Activated CD8-positive, alpha-beta memory T cell treated with anti-CD3 and anti-CD28 coated beads for 36 hours (primary cell): ENCODE results near the gene LRRC17. TPM values are rescaled to one million over a fixed set of nuclear protein-coding genes. Genes with fewer than 3 reads are reported as not detected.
"Not testable (repeated sequence)": the region's sequence is repeated elsewhere in the genome, so short reads cannot be mapped to it uniquely, and the experiment has no call there.

Experiments
- CTCF ChIA-PET: fragments of 350-600 bp; sonication (Branson Sonifier 250); formaldehyde crosslinking; loops from one replicate; lab custom pipeline; 2021; ENCODE audit warnings: antibody characterized with exemption; lab: Charles Lee
- POLR2A ChIA-PET: fragments of 350-600 bp; sonication (Branson Sonifier 250); formaldehyde crosslinking; loops from one replicate; lab custom pipeline; 2021; ENCODE audit warnings: antibody characterized with exemption; lab: Charles Lee
- total RNA-seq, 2 experiments: library from RNA; stranded (reverse); gene quantifications; one replicate each; pipeline ENCODE4 v1.2.3, GENCODE V29; 2021

Gene LRRC17
- total RNA-seq, 2 experiments from 2014 or later, result not detected

- POLR2A ChIA-PET, result no interaction called here
- CTCF ChIA-PET, result no interaction called here
Observed at GRCh38 chr7:102895602-102896001, 17.2 kb upstream of the LRRC17 start.

- ChIA-PET CTCF (no interaction called here), POLR2A (no interaction called here)
Observed at GRCh38 chr7:102896585-102896984, 16.2 kb upstream of the LRRC17 start.

- CTCF ChIA-PET, result no interaction called here
- POLR2A ChIA-PET, result no interaction called here
Observed at GRCh38 chr7:102897211-102897631, 15.6 kb upstream of the LRRC17 start.

- CTCF ChIA-PET, result no interaction called here
- POLR2A ChIA-PET, result no interaction called here
Observed at GRCh38 chr7:102897856-102898531, 14.8 kb upstream of the LRRC17 start.

- CTCF ChIA-PET, result no interaction called here
- POLR2A ChIA-PET, result no interaction called here
Observed at GRCh38 chr7:102898532-102898859, 14.3 kb upstream of the LRRC17 start.

- POLR2A ChIA-PET, CTCF ChIA-PET: not testable (repeated sequence)
Observed at GRCh38 chr7:102902052-102902451, 10.7 kb upstream of the LRRC17 start.

GRCh38 chr7:102903576-102903975 is 9.2 kb upstream of the LRRC17 start:
- CTCF ChIA-PET, result interaction anchor here (0.7 kb wide), 1 partner anchor 11 kb away, joined by 6 read pairs; no protein-coding TSS in a partner anchor
- POLR2A ChIA-PET, result not testable (repeated sequence)

GRCh38 chr7:102908676-102909075 is 4.1 kb upstream of the LRRC17 start:
- ChIA-PET POLR2A (no interaction called here), CTCF (no interaction called here)

GRCh38 chr7:102913826-102914225 is 1.0 kb downstream of the LRRC17 start:
- ChIA-PET CTCF (no interaction called here), POLR2A (no interaction called here)

GRCh38 chr7:102914585-102914984 is 1.8 kb downstream of the LRRC17 start:
- CTCF ChIA-PET, result interaction anchor here (0.5 to 0.6 kb wide), 2 partner anchors 11 to 1223 kb away, joined by 6 to 7 read pairs; no protein-coding TSS in a partner anchor
- POLR2A ChIA-PET, result no interaction called here

- CTCF ChIA-PET, result no interaction called here
- POLR2A ChIA-PET, result no interaction called here
Observed at GRCh38 chr7:102916426-102916825, 3.6 kb downstream of the LRRC17 start.

- POLR2A ChIA-PET, result no interaction called here
- CTCF ChIA-PET, result no interaction called here
Observed at GRCh38 chr7:102916881-102917280, 4.1 kb downstream of the LRRC17 start.

GRCh38 chr7:102917436-102918353 is 4.9 kb downstream of the LRRC17 start:
- POLR2A ChIA-PET, result no interaction called here

GRCh38 chr7:102918845-102919244 is 6.0 kb downstream of the LRRC17 start:
- CTCF ChIA-PET, result interaction anchor here (0.6 kb wide), 1 partner anchor 8 kb away, joined by 3 read pairs; no protein-coding TSS in a partner anchor
- POLR2A ChIA-PET, result no interaction called here

More at GRCh38 chr7:102917436-102918353, 4.9 kb downstream of the LRRC17 start:
- CTCF ChIA-PET, result no interaction called here

GRCh38 chr7:102925976-102926782 is 13.4 kb downstream of the LRRC17 start:
- ChIA-PET POLR2A (no interaction called here), CTCF (no interaction called here)

- POLR2A ChIA-PET, result no interaction called here
- CTCF ChIA-PET, result no interaction called here
Observed at GRCh38 chr7:102926783-102927140, 14.0 kb downstream of the LRRC17 start.

GRCh38 chr7:102927312-102927933 is 14.6 kb downstream of the LRRC17 start:
- POLR2A ChIA-PET, result no interaction called here
- CTCF ChIA-PET, result no interaction called here

- ChIA-PET POLR2A (no interaction called here), CTCF (no interaction called here)
Observed at GRCh38 chr7:102931757-102932156, 19.0 kb downstream of the LRRC17 start.

- ChIA-PET CTCF (interaction anchor here (0.6 kb wide), 1 partner anchor 503 kb away, joined by 3 read pairs; no protein-coding TSS in a partner anchor), POLR2A (no interaction called here)
Observed at GRCh38 chr7:102933763-102934162, 21.0 kb downstream of the LRRC17 start.
